Erythroblast (primary cell): Measurements from ENCODE around the gene ABI3.

ENCODE experiments used
- GATA1 ChIP-seq: IDR thresholded peaks from 2 replicates; pipeline ENCODE4 v1.6.1; 2011; ENCODE audit warnings: low read depth, mild to moderate bottlenecking, control low read depth, low read length, moderate library complexity
- POLR2A ChIP-seq: IDR thresholded peaks from 2 replicates; pipeline ENCODE4 v1.6.1; 2011; ENCODE audit warnings: mild to moderate bottlenecking, low read length

- TF ChIP-seq POLR2A: no peak
- no peak for TF ChIP-seq GATA1
These were observed 34.3 kb downstream of the ABI3 start for GRCh38 chr17:49244839-49245238.
